Testis (tissue), 3 donors: ENCODE measurements around the gene PFKP. TPM values are rescaled to one million over a fixed set of nuclear protein-coding genes. Genes with fewer than 3 reads are reported as not detected.

Source experiments
- DNase-seq: peaks from one replicate; pipeline ENCODE4 v3.0.0-alpha.2; 2019
- H3K27ac ChIP-seq, 2 donors: fragments of 200-600 bp; sonication (generic); one replicate each; pipeline ENCODE4 v1.5.1; 2019
- H3K27me3 ChIP-seq: fragments of 200-600 bp; sonication (generic); one replicate; pipeline ENCODE4 v1.5.1; 2019
- H3K36me3 ChIP-seq: fragments of 200-600 bp; sonication (generic); one replicate; pipeline ENCODE4 v1.5.1; 2017; ENCODE audit warnings: low read depth; ENCODE audit errors: missing control alignments
- H3K4me1 ChIP-seq: fragments of 200-600 bp; sonication (generic); one replicate; pipeline ENCODE4 v1.5.1; 2019
- H3K4me3 ChIP-seq, 2 donors: fragments of 200-600 bp; sonication (generic); one replicate each; pipeline ENCODE4 v1.5.1; 2017 to 2019
- H3K9me3 ChIP-seq: fragments of 200-600 bp; sonication (generic); one replicate; pipeline ENCODE4 v1.5.1; 2017
- POLR2A ChIP-seq: fragments of 450-650 bp; IDR thresholded peaks from one replicate; pipeline ENCODE4 v1.6.1; 2017; ENCODE audit warnings: antibody characterized with exemption, mild to moderate bottlenecking, moderate library complexity
- WGBS, 2 donors: methylation state at CpG; one replicate each; pipeline ENCODE4 v1.1.5; 2018; 5-methylcytosine and 5-hydroxymethylcytosine counted together
- intact Hi-C: fragments of 100-400 bp; cut with DNase I; formaldehyde crosslinking; loops from one replicate; pipeline ENCODE4 v1.15.1; 2023; ENCODE audit warnings: low total_unique reads
- polyA plus RNA-seq: library from polyadenylated mRNA; stranded (reverse); fragments of 350-450 nt; fragmentation: Illumina TruSeq; extraction: RNeasy Lipid Tissue Mini Kit (QIAGEN cat#74804); gene quantifications from one replicate; pipeline ENCODE4 v1.2.3, GENCODE V29; 2014; ENCODE audit warnings: low read depth, low replicate concordance; ENCODE audit not compliant: insufficient read depth
- total RNA-seq, 2 donors: library from RNA; depleted of rRNA; stranded (reverse); fragments of >200 nt; gene quantifications; one replicate each; pipeline ENCODE4 v1.2.3, GENCODE V29; 2016
- TF ChIP-seq, protein P1 (sequence below), 3 experiments: fragments of 450-650 bp in 2 of 3; fragments of 200-600 bp in 1 of 3; sonication (generic) in 1 of 3; IDR thresholded peaks; one replicate each; pipeline ENCODE4 v1.5.1; 2016 to 2019; ENCODE audit warnings: antibody characterized with exemption in 3 of 3, mild to moderate bottlenecking in 2 of 3, moderate library complexity in 1 of 3

PFKP gene
- total and polyA plus RNA-seq, 3 donors from 2014 or later, result 134 to 447 (median 186) TPM

DNA sequence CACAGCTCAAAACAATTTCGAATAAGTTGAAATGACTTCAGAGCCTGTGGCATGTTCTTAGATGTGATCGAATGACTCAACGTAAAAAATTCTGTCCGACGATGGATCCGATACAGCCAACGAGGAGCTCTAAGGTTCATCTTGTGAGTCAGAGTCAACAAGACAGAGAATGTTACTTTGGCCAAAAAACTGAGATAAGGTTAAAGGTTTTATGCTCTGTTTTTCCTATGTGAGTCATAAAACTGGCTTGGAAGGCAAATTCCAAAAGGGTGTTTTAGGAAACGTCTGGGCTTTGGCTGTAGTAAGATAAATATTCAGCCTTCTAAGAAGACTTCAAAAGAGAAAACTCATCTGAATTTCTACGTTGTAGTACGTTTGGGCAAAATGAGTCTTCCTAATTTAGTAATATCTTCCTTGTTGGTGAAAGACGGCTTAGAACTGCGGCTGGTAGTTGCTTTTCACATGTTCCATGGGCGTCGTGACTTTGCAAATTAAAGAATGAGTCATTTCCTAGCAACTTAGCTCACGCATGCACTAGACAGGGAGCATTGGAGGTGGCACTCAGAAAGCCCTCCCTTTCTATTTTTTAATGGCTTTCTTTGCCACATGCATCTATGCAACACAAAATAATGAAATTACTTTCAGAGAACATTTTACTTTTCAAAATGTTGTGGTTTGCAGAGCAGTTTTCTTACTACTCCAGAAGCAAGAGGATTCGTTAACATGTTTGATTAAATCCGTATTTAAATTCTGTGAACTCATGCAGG, 28.2 kb downstream of the PFKP start:
- peaks cover 4% of the 10 kb centered on the region for H3K4me1 ChIP-seq
- intact Hi-C loops, result no loop called here
- H3K9me3 ChIP-seq, result no peaks in the 10 kb centered on the region
- no peak for DNase-seq
- no peak overlapping the region for H3K4me3 ChIP-seq
- TF ChIP-seq, protein P1, sequence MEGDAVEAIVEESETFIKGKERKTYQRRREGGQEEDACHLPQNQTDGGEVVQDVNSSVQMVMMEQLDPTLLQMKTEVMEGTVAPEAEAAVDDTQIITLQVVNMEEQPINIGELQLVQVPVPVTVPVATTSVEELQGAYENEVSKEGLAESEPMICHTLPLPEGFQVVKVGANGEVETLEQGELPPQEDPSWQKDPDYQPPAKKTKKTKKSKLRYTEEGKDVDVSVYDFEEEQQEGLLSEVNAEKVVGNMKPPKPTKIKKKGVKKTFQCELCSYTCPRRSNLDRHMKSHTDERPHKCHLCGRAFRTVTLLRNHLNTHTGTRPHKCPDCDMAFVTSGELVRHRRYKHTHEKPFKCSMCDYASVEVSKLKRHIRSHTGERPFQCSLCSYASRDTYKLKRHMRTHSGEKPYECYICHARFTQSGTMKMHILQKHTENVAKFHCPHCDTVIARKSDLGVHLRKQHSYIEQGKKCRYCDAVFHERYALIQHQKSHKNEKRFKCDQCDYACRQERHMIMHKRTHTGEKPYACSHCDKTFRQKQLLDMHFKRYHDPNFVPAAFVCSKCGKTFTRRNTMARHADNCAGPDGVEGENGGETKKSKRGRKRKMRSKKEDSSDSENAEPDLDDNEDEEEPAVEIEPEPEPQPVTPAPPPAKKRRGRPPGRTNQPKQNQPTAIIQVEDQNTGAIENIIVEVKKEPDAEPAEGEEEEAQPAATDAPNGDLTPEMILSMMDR (IDR thresholded peaks at IDR 0.05), result no peak
- TF ChIP-seq POLR2A, result no peak
- H3K36me3 ChIP-seq, result no peaks in the 10 kb centered on the region
- peak overlapping the region; percentile 29 to 69 for H3K27ac ChIP-seq
- no peaks in the 10 kb centered on the region for H3K27me3 ChIP-seq
- WGBS, 2 donors, result 43 to 51% methylated on average over 17 of the region's 17 CpGs

GRCh38 chr10:3096149-3096548, 28.8 kb downstream of the PFKP start:
- WGBS, 2 donors, result 80 to 88% methylated on average over 10 to 16 of the region's 16 CpGs
- no peaks in the 10 kb centered on the region for H3K9me3 ChIP-seq
- peak overlapping the region in 1 of 2 donors; percentile 69 for H3K27ac ChIP-seq
- no peak for TF ChIP-seq POLR2A
- TF ChIP-seq, protein P1 (IDR thresholded peaks at IDR 0.05), result no peak
- no peaks in the 10 kb centered on the region for H3K36me3 ChIP-seq
- DNase-seq, result no peak
- no peaks in the 10 kb centered on the region for H3K27me3 ChIP-seq
- H3K4me3 ChIP-seq, result no peak overlapping the region
- H3K4me1 ChIP-seq, result peaks cover 4% of the 10 kb centered on the region
- intact Hi-C loops, result no loop called here

DNA sequence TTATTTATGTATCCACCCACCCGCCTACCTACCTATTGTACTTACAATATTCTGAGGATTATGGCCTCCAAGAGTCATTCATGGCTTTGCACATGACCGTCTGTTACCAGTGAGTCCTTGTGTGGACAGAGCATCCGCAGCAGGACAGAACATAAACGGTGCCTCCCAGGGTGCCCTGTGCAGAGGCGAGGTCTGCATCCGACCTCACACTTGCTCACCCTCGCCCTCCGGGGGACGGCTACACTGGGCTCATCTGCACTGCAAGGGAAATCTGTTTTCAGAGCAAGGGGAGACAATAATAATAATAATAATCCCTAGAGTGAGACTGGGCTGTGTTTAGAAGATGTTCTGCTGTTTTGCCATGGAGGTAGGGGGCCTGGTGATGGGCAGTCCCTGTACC, 29.8 kb downstream of the PFKP start:
- 91 to 93% methylated on average over 9 of the region's 9 CpGs for WGBS, 2 donors
- TF ChIP-seq, protein P1 (IDR thresholded peaks at IDR 0.05), result no peak
- no peak for TF ChIP-seq POLR2A
- no peaks in the 10 kb centered on the region for H3K27me3 ChIP-seq
- H3K36me3 ChIP-seq, result no peaks in the 10 kb centered on the region
- intact Hi-C loops, result no loop called here
- DNase-seq, result no peak
- H3K4me3 ChIP-seq, result no peak overlapping the region
- H3K9me3 ChIP-seq, result no peaks in the 10 kb centered on the region
- H3K27ac ChIP-seq, result no peak overlapping the region
- H3K4me1 ChIP-seq, result peaks cover 4% of the 10 kb centered on the region

- DNase-seq, result no peak
- H3K36me3 ChIP-seq, result no peaks in the 10 kb centered on the region
- TF ChIP-seq, protein P1 (IDR thresholded peaks at IDR 0.05), result no peak
- no peak for TF ChIP-seq POLR2A
- no peak overlapping the region for H3K4me3 ChIP-seq
- no peaks in the 10 kb centered on the region for H3K27me3 ChIP-seq
- H3K4me1 ChIP-seq, result peaks cover 4% of the 10 kb centered on the region
- WGBS, 2 donors, result 82 to 83% methylated on average over 11 of the region's 11 CpGs
- H3K27ac ChIP-seq, result no peak overlapping the region
- no peaks in the 10 kb centered on the region for H3K9me3 ChIP-seq
- intact Hi-C loops, result no loop called here
These were observed 31.3 kb downstream of the PFKP start for GRCh38 chr10:3098689-3099088.
